Measurements from ENCODE around the gene UBE2J2.

DNA sequence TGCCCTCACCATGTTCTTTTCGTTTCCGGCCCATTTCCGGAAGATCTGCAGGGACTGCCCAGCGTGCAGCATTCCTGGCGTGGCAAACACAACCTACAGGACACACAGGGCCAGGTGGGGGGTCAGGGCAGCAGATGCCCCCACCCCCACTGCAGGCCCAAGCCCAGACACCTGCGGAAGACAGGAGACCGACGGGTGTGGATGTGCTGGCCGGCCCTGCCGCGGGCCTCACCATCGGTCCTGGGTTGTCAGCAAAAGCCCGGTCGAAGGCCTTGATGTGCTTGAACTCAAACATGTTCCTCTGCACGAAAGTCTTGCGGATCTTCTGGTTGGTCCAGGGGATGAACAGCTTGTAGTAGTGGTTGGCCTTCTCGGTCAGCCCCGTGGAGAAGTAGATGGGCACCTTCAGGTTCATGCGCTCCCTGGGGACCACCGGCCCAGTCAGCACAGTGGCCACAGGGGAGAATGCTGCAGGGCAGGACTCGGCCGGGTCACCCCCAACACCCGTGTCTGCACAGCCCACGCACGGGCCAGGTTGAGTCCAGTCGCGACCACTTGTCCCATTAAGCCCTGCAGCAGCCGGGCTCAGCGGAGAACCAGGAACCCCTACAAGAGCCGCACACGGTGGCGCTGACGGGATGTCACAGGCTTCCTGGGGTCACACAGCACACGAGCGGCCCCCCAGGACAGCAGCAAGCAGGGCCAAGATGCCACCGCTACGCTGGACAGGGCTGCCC lies 40.0 kb upstream of the UBE2J2 start:
- TF ChIP-seq RAD21 (IDR thresholded peaks at IDR 0.05; ENCODE audit: low read depth) (no peak), YY1 (IDR thresholded peaks at IDR 0.05; ENCODE audit: low read depth) (no peak), USF1 (IDR thresholded peaks at IDR 0.05) (no peak), TEAD4 (IDR thresholded peaks at IDR 0.05) (no peak)
